ENCODE measurements around the gene TXNDC2. TPM values are rescaled to one million over a fixed set of nuclear protein-coding genes. Genes with fewer than 3 reads are reported as not detected.

TXNDC2 gene
- total and polyA plus RNA-seq, 7 experiments from 2014 or later, result 0.07 TPM; not detected in 6

DNA sequence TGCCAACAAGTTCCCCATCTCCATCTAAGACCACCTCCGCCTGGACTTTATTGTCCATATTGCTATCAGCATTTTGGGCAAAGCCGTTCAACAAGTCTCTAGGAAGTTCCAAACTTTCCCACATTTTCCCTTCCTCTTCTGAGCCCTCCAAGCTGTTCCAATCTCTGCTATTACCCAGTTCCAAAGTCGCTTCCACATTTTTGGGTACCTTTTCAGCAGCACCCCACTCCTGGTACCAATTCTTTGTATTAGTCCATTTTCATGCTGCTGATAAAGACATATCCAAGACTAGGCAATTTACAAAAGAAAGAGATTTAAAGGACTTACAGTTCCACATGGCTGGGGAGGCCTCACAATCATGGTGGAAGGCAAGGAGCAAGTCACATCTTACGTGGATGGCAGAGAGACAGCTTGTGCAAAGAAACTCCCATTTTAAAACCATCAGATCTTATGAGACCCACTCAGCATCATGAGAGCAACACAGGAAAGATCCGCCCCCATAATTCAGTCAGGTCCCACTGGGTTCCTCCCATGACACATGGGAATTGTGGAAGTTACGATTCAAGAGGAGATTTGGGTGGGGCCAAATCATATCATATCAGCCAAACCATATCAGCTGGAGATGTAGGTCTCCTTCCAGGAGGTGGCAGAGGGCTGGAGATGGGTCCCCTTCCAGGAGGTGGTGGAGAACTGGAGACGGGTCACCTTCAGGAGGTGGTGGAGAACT is 19.8 kb upstream of the TXNDC2 start:
- H3K4me3 ChIP-seq (ENCODE audit: low read length), result no peak overlapping the region
- H3K27me3 ChIP-seq (ENCODE audit: control insufficient read depth in 2 of 2, insufficient read depth in 2 of 2, low read length in 2 of 2), result no peaks in the 10 kb centered on the region
- ChIA-PET POLR2A (no interaction called here), CTCF (no interaction called here)
- Mint-ChIP-seq H3K4me1 (peaks cover 0 to 18% (median 0%) of the 10 kb centered on the region in 7 donors), H3K4me3 (no peak overlapping the region), H3K27ac (no peak overlapping the region), H3K36me3 (peaks cover 5 to 12% (median 8%) of the 10 kb centered on the region in 5 donors), H3K27me3 (peaks cover 0 to 19% (median 12%) of the 10 kb centered on the region in 5 donors), H3K9me3 (peaks cover 9 to 34% (median 13%) of the 10 kb centered on the region in 11 donors)
- no peaks in the 10 kb centered on the region for H3K4me1 ChIP-seq (ENCODE audit: control insufficient read depth in 2 of 2, insufficient read depth in 2 of 2, low read length in 2 of 2)
- no peak overlapping the region for H3K27ac ChIP-seq (ENCODE audit: low read depth, low read length)
- intact Hi-C loops (cut with micrococcal nuclease), result no loop called here
- DNase-seq (no peak), ATAC-seq (no peak)
- H3K9me3 ChIP-seq (ENCODE audit: control insufficient read depth in 2 of 3, low read length in 3 of 3), result peaks cover 0 to 24% (median 0%) of the 10 kb centered on the region in 3 experiments
- H3K36me3 ChIP-seq (ENCODE audit: control insufficient read depth in 2 of 3, insufficient read depth in 3 of 3, low read length in 3 of 3), result no peaks in the 10 kb centered on the region

GRCh38 chr18:9866627-9867026 is 19.1 kb upstream of the TXNDC2 start:
- ATAC-seq (no peak), DNase-seq (no peak)
- peaks cover 9 to 34% (median 13%) of the 10 kb centered on the region in 11 donors for H3K9me3 Mint-ChIP-seq
- H3K4me3 Mint-ChIP-seq, result no peak overlapping the region
- H3K4me1 Mint-ChIP-seq, result peaks cover 0 to 17% (median 0%) of the 10 kb centered on the region in 7 donors
- H3K4me1 ChIP-seq (ENCODE audit: control insufficient read depth in 2 of 2, insufficient read depth in 2 of 2, low read length in 2 of 2), result no peaks in the 10 kb centered on the region
- intact Hi-C loops (cut with micrococcal nuclease), result no loop called here
- no peaks in the 10 kb centered on the region for H3K36me3 ChIP-seq (ENCODE audit: control insufficient read depth in 2 of 3, insufficient read depth in 3 of 3, low read length in 3 of 3)
- peaks cover 0 to 24% (median 0%) of the 10 kb centered on the region in 3 experiments for H3K9me3 ChIP-seq (ENCODE audit: control insufficient read depth in 2 of 3, low read length in 3 of 3)
- no peak overlapping the region for H3K4me3 ChIP-seq (ENCODE audit: low read length)
- ChIA-PET CTCF (no interaction called here), POLR2A (no interaction called here)
- H3K27me3 Mint-ChIP-seq, result peaks cover 4 to 25% (median 14%) of the 10 kb centered on the region in 5 donors
- no peak overlapping the region for H3K27ac Mint-ChIP-seq
- peaks cover 5 to 12% (median 8%) of the 10 kb centered on the region in 5 donors for H3K36me3 Mint-ChIP-seq
- no peak overlapping the region for H3K27ac ChIP-seq (ENCODE audit: low read depth, low read length)
- H3K27me3 ChIP-seq (ENCODE audit: control insufficient read depth in 2 of 2, insufficient read depth in 2 of 2, low read length in 2 of 2), result no peaks in the 10 kb centered on the region

- POLR2A ChIA-PET, result no interaction called here
- H3K9me3 Mint-ChIP-seq, result peaks cover 9 to 34% (median 13%) of the 10 kb centered on the region in 11 donors
- CTCF ChIA-PET, result no interaction called here
- H3K9me3 ChIP-seq (ENCODE audit: control insufficient read depth in 2 of 3, low read length in 3 of 3), result peaks cover 0 to 24% (median 0%) of the 10 kb centered on the region in 3 experiments
- ATAC-seq, result no peak
- no peak overlapping the region for H3K27ac ChIP-seq (ENCODE audit: low read depth, low read length)
- H3K27me3 Mint-ChIP-seq, result peaks cover 4 to 25% (median 15%) of the 10 kb centered on the region in 5 donors
- H3K4me3 ChIP-seq (ENCODE audit: low read length), result no peak overlapping the region
- H3K36me3 ChIP-seq (ENCODE audit: control insufficient read depth in 2 of 3, insufficient read depth in 3 of 3, low read length in 3 of 3), result no peaks in the 10 kb centered on the region
- peaks cover 5 to 12% (median 8%) of the 10 kb centered on the region in 5 donors for H3K36me3 Mint-ChIP-seq
- H3K27ac Mint-ChIP-seq, result no peak overlapping the region
- no peaks in the 10 kb centered on the region for H3K4me1 ChIP-seq (ENCODE audit: control insufficient read depth in 2 of 2, insufficient read depth in 2 of 2, low read length in 2 of 2)
- H3K4me3 Mint-ChIP-seq, result no peak overlapping the region
- no peak for DNase-seq
- intact Hi-C loops (cut with micrococcal nuclease), result no loop called here
- peaks cover 0 to 14% (median 0%) of the 10 kb centered on the region in 7 donors for H3K4me1 Mint-ChIP-seq
- H3K27me3 ChIP-seq (ENCODE audit: control insufficient read depth in 2 of 2, insufficient read depth in 2 of 2, low read length in 2 of 2), result no peaks in the 10 kb centered on the region
Observed at GRCh38 chr18:9867071-9867594, 18.6 kb upstream of the TXNDC2 start.

GRCh38 chr18:9868857-9869714 is 16.7 kb upstream of the TXNDC2 start:
- Histone ChIP-seq H3K27ac (ENCODE audit: low read depth, low read length) (no peak overlapping the region), H3K36me3 (ENCODE audit: control insufficient read depth in 2 of 3, insufficient read depth in 3 of 3, low read length in 3 of 3) (no peaks in the 10 kb centered on the region), H3K4me1 (ENCODE audit: control insufficient read depth in 2 of 2, insufficient read depth in 2 of 2, low read length in 2 of 2) (no peaks in the 10 kb centered on the region), H3K4me3 (ENCODE audit: low read length) (no peak overlapping the region), H3K9me3 (ENCODE audit: control insufficient read depth in 2 of 3, low read length in 3 of 3) (peaks cover 0 to 24% (median 0%) of the 10 kb centered on the region in 3 experiments), H3K27me3 (ENCODE audit: control insufficient read depth in 2 of 2, insufficient read depth in 2 of 2, low read length in 2 of 2) (no peaks in the 10 kb centered on the region)
- Mint-ChIP-seq H3K27me3 (peaks cover 4 to 30% (median 16%) of the 10 kb centered on the region in 5 donors), H3K9me3 (peaks cover 9 to 34% (median 13%) of the 10 kb centered on the region in 11 donors), H3K36me3 (peaks cover 5 to 12% (median 8%) of the 10 kb centered on the region in 5 donors), H3K4me1 (peaks cover 0 to 14% (median 0%) of the 10 kb centered on the region in 7 donors), H3K27ac (peak overlapping the region in 1 of 9 donors; percentile 14), H3K4me3 (no peak overlapping the region)
- DNase-seq (no peak), ATAC-seq (no peak)
- ChIA-PET POLR2A (no interaction called here), CTCF (no interaction called here)
- intact Hi-C loops (cut with micrococcal nuclease), result no loop called here

DNA sequence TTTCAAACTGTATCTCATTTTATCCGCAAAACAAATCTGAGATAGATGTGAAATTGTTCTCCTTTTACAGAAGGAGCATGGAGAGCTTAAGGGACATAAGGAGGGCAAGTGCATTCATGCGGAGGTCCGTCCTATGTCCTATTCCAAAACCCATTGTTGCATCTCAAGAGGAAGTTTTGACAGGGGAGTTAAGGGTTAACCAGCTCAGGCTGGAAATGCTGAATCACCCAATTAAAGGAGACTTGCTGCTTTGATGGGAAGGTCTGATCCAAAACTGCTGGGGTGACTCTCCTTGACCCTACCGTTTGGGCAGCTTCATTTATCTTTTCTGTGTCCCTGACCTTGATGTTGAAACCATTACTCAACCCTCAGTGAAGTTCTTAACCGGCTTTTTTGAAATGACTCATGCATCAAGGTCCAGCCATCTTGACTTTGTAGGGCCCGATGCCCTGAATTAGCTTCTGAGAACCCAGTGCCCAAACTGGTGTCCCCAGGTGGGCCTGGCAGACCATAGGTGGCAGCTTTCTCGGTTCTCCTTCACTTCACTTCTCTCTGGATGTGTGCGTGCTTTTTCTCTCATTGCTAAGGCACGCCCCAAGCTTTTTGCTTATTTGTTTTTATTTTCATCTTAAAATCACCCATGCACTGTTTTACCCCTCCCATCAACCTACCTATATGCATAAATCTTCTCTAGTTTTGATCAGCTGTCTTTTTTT is 15.9 kb upstream of the TXNDC2 start:
- intact Hi-C loops (cut with micrococcal nuclease), result no loop called here
- Histone ChIP-seq H3K4me3 (ENCODE audit: low read length) (no peak overlapping the region), H3K36me3 (ENCODE audit: control insufficient read depth in 2 of 3, insufficient read depth in 3 of 3, low read length in 3 of 3) (no peaks in the 10 kb centered on the region), H3K27me3 (ENCODE audit: control insufficient read depth in 2 of 2, insufficient read depth in 2 of 2, low read length in 2 of 2) (no peaks in the 10 kb centered on the region), H3K9me3 (ENCODE audit: control insufficient read depth in 2 of 3, low read length in 3 of 3) (peaks cover 0 to 21% (median 0%) of the 10 kb centered on the region in 3 experiments), H3K27ac (ENCODE audit: low read depth, low read length) (no peak overlapping the region), H3K4me1 (ENCODE audit: control insufficient read depth in 2 of 2, insufficient read depth in 2 of 2, low read length in 2 of 2) (no peaks in the 10 kb centered on the region)
- POLR2A ChIA-PET, result no interaction called here
- Mint-ChIP-seq H3K36me3 (peaks cover 5 to 12% (median 8%) of the 10 kb centered on the region in 5 donors), H3K9me3 (peaks cover 9 to 30% (median 13%) of the 10 kb centered on the region in 11 donors), H3K4me1 (peaks cover 0 to 14% (median 0%) of the 10 kb centered on the region in 7 donors), H3K4me3 (no peak overlapping the region), H3K27ac (no peak overlapping the region), H3K27me3 (peaks cover 4 to 31% (median 18%) of the 10 kb centered on the region in 5 donors)
- peak; percentile 70 for ATAC-seq
- CTCF ChIA-PET, result no interaction called here
- DNase-seq, result no peak

DNA sequence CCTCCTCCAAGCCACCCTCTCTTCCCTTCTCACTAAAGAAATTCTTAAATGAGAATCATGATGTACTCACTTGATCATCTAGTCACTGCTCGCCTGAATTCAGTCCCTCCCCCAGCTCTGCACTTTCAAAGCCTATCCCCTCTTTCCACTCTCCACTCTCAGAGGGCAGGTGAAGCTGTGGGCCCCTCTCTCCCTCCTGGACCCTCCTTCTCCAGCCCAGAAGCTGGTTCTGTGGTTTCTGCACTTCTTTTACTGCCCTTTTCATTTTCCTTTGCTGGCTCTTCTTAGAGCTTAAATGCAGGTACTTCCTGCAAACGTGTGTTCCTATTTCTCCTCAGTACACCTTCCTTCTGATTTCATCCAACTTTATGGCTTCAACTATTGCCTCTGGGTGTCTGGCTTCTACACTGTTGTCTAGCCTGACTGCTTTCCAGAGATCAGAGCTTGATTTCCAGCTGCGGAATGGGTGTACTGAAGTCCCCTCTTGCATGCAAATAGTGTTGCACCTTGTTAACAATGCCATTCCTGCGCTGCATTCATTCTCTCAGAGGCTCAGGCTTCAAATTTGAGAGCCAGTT is 15.3 kb upstream of the TXNDC2 start:
- Histone ChIP-seq H3K36me3 (ENCODE audit: control insufficient read depth in 2 of 3, insufficient read depth in 3 of 3, low read length in 3 of 3) (no peaks in the 10 kb centered on the region), H3K4me1 (ENCODE audit: control insufficient read depth in 2 of 2, insufficient read depth in 2 of 2, low read length in 2 of 2) (no peaks in the 10 kb centered on the region), H3K4me3 (ENCODE audit: low read length) (no peak overlapping the region), H3K9me3 (ENCODE audit: control insufficient read depth in 2 of 3, low read length in 3 of 3) (peaks cover 0 to 15% (median 0%) of the 10 kb centered on the region in 3 experiments), H3K27ac (ENCODE audit: low read depth, low read length) (no peak overlapping the region), H3K27me3 (ENCODE audit: control insufficient read depth in 2 of 2, insufficient read depth in 2 of 2, low read length in 2 of 2) (no peaks in the 10 kb centered on the region)
- ATAC-seq (no peak), DNase-seq (no peak)
- Mint-ChIP-seq H3K4me1 (peaks cover 0 to 15% (median 0%) of the 10 kb centered on the region in 7 donors), H3K9me3 (peaks cover 7 to 23% (median 10%) of the 10 kb centered on the region in 11 donors), H3K4me3 (no peak overlapping the region), H3K27me3 (peaks cover 4 to 28% (median 21%) of the 10 kb centered on the region in 5 donors), H3K36me3 (peaks cover 4 to 8% (median 5%) of the 10 kb centered on the region in 5 donors), H3K27ac (no peak overlapping the region)
- POLR2A ChIA-PET, result no interaction called here
- intact Hi-C loops (cut with micrococcal nuclease), result no loop called here
- CTCF ChIA-PET, result no interaction called here
